OCI-LY3 (cell line): Measurements from ENCODE around the gene SYNDIG1L.

Experiments used
- H2AFZ ChIP-seq: fragments of 200-600, 300-600 bp; shearing (Covaris generic); 2 replicates; pipeline ENCODE4 v1.6.0; 2014; ENCODE audit warnings: antibody characterized with exemption, low read depth, low read length
- H3K27ac ChIP-seq: fragments of 200-600, 300-600 bp; sonication (generic); 2 replicates; pipeline ENCODE4 v1.5.1; 2014; ENCODE audit warnings: mild to moderate bottlenecking, low read length, moderate library complexity, mixed read lengths
- H3K27me3 ChIP-seq: fragments of 200-600, 300-600 bp; sonication (generic); 2 replicates; pipeline ENCODE4 v1.6.1; 2014; ENCODE audit warnings: low read depth, low read length, mixed read lengths
- H3K36me3 ChIP-seq: fragments of 200-600, 300-600 bp; sonication (generic); replicated peaks from 2 replicates; pipeline ENCODE3; 2014; ENCODE audit warnings: low read depth, low read length, mixed read lengths
- H3K4me1 ChIP-seq: fragments of 300-600, 200-600 bp; sonication (generic); 2 replicates; pipeline ENCODE4 v1.6.1; 2014; ENCODE audit warnings: low read length, mixed read lengths
- H3K4me2 ChIP-seq: fragments of 200-600, 300-600 bp; sonication (generic); 2 replicates; pipeline ENCODE4 v1.6.1; 2014; ENCODE audit warnings: low read length, mixed read lengths
- H3K4me3 ChIP-seq: fragments of 300-600, 200-600 bp; sonication (generic); 2 replicates; pipeline ENCODE4 v1.5.1; 2014; ENCODE audit warnings: antibody characterized with exemption, mild to moderate bottlenecking, low read length, moderate library complexity
- H3K79me2 ChIP-seq: fragments of 300-600, 200-600 bp; shearing (Covaris generic); 2 replicates; pipeline ENCODE4 v1.6.1; 2014; ENCODE audit warnings: mild to moderate bottlenecking, low read length, mixed read lengths
- H3K9ac ChIP-seq: fragments of 300-600, 200-600 bp; shearing (Covaris generic); 2 replicates; pipeline ENCODE4 v1.6.0; 2014; ENCODE audit warnings: mild to moderate bottlenecking, low read length, moderate library complexity
- H3K9me3 ChIP-seq: fragments of 200-600, 300-600 bp; shearing (Covaris generic); 2 replicates; pipeline ENCODE4 v1.6.1; 2014; ENCODE audit warnings: low read length, mixed read lengths; ENCODE audit not compliant: insufficient read depth
- H4K20me1 ChIP-seq: fragments of 200-600, 300-600 bp; sonication (generic); 2 replicates; pipeline ENCODE4 v1.6.1; 2016; ENCODE audit warnings: low read length, mixed read lengths; ENCODE audit not compliant: insufficient read depth
- CTCF ChIP-seq: fragments of 200-600, 300-600 bp; sonication (generic); IDR thresholded peaks from 2 replicates; pipeline ENCODE4 v1.5.1; 2014; ENCODE audit warnings: antibody characterized with exemption, low read length, low read depth
- EZH2phosphoT487 ChIP-seq: fragments of 200-600 bp; shearing (Covaris generic); IDR thresholded peaks from 2 replicates; pipeline ENCODE4 v1.6.1; 2018; ENCODE audit warnings: antibody characterized with exemption, mixed run types, low read depth

The SYNDIG1L gene

GRCh38 chr14:74415115-74415437, 10.9 kb downstream of the SYNDIG1L start:
- no peak overlapping the region for H2AFZ ChIP-seq
- no peaks in the 10 kb centered on the region for H4K20me1 ChIP-seq
- no peaks in the 10 kb centered on the region for H3K9me3 ChIP-seq
- no peaks in the 10 kb centered on the region for H3K4me1 ChIP-seq
- no peaks in the 10 kb centered on the region for H3K36me3 ChIP-seq
- no peak overlapping the region for H3K4me2 ChIP-seq
- peaks cover 39% of the 10 kb centered on the region for H3K27me3 ChIP-seq
- no peak overlapping the region for H3K4me3 ChIP-seq
- TF ChIP-seq CTCF (no peak), EZH2phosphoT487 (no peak)
- H3K79me2 ChIP-seq: no peaks in the 10 kb centered on the region
- no peak overlapping the region for H3K9ac ChIP-seq
- no peak overlapping the region for H3K27ac ChIP-seq

GRCh38 chr14:74414403-74415114, 11.5 kb downstream of the SYNDIG1L start:
- TF ChIP-seq EZH2phosphoT487 (no peak), CTCF (no peak)

GRCh38 chr14:74413627-74414026, 12.4 kb downstream of the SYNDIG1L start:
- H3K4me2 ChIP-seq: no peak overlapping the region
- no peaks in the 10 kb centered on the region for H3K4me1 ChIP-seq
- TF ChIP-seq CTCF (no peak), EZH2phosphoT487 (no peak)
- no peak overlapping the region for H3K27ac ChIP-seq
- no peak overlapping the region for H3K9ac ChIP-seq
- no peaks in the 10 kb centered on the region for H3K9me3 ChIP-seq
- H3K4me3 ChIP-seq: no peak overlapping the region
- H3K79me2 ChIP-seq: no peaks in the 10 kb centered on the region
- peaks cover 29% of the 10 kb centered on the region for H3K27me3 ChIP-seq
- no peaks in the 10 kb centered on the region for H4K20me1 ChIP-seq
- H3K36me3 ChIP-seq: no peaks in the 10 kb centered on the region
- H2AFZ ChIP-seq: no peak overlapping the region

More at GRCh38 chr14:74414403-74415114, 11.5 kb downstream of the SYNDIG1L start:
- Histone ChIP-seq H3K4me1 (no peaks in the 10 kb centered on the region), H4K20me1 (no peaks in the 10 kb centered on the region), H3K36me3 (no peaks in the 10 kb centered on the region), H3K9me3 (no peaks in the 10 kb centered on the region), H3K4me3 (no peak overlapping the region), H3K4me2 (no peak overlapping the region), H3K27me3 (peaks cover 35% of the 10 kb centered on the region), H3K27ac (no peak overlapping the region), H2AFZ (no peak overlapping the region), H3K79me2 (no peaks in the 10 kb centered on the region), H3K9ac (no peak overlapping the region)

GRCh38 chr14:74412753-74413152, 13.3 kb downstream of the SYNDIG1L start:
- Histone ChIP-seq H3K4me2 (no peak overlapping the region), H3K79me2 (no peaks in the 10 kb centered on the region), H3K27me3 (peaks cover 22% of the 10 kb centered on the region), H2AFZ (no peak overlapping the region), H3K9ac (no peak overlapping the region), H3K36me3 (no peaks in the 10 kb centered on the region), H3K9me3 (no peaks in the 10 kb centered on the region), H3K4me3 (no peak overlapping the region), H3K4me1 (no peaks in the 10 kb centered on the region), H4K20me1 (no peaks in the 10 kb centered on the region), H3K27ac (no peak overlapping the region)
- TF ChIP-seq CTCF (no peak), EZH2phosphoT487 (no peak)
